OCI-LY3 (cell line): ENCODE results near the gene DAZAP1.

Experiments
- CTCF ChIP-seq: fragments of 200-600, 300-600 bp; sonication (generic); IDR thresholded peaks from 2 replicates; pipeline ENCODE4 v1.5.1; 2014; ENCODE audit warnings: antibody characterized with exemption, low read length, low read depth
- EZH2phosphoT487 ChIP-seq: fragments of 200-600 bp; shearing (Covaris generic); IDR thresholded peaks from 2 replicates; pipeline ENCODE4 v1.6.1; 2018; ENCODE audit warnings: antibody characterized with exemption, mixed run types, low read depth

- TF ChIP-seq CTCF (no peak), EZH2phosphoT487 (no peak)
Observed at GRCh38 chr19:1424192-1424955, 17.0 kb downstream of the DAZAP1 start.
